Measurements from ENCODE around the gene PLEKHA4.
"Not testable (repeated sequence)": the region's sequence is repeated elsewhere in the genome, so short reads cannot be mapped to it uniquely, and the experiment has no call there.

PLEKHA4 gene

GRCh38 chr19:48887861-48888612, 19.6 kb upstream of the PLEKHA4 start:
- DNase-seq: no peak

GRCh38 chr19:48883726-48884125, 15.3 kb upstream of the PLEKHA4 start:
- no peak for DNase-seq

- no peak for DNase-seq
Observed at GRCh38 chr19:48881741-48882657, 13.6 kb upstream of the PLEKHA4 start.

GRCh38 chr19:48879696-48880095, 11.3 kb upstream of the PLEKHA4 start:
- not testable (repeated sequence) for DNase-seq

GRCh38 chr19:48879025-48879637, 10.7 kb upstream of the PLEKHA4 start:
- no peak for DNase-seq

- DNase-seq: peak; percentile 44
Observed at GRCh38 chr19:48878196-48879024, 10.0 kb upstream of the PLEKHA4 start.

- no peak for DNase-seq
Observed at GRCh38 chr19:48877855-48878195, 9.4 kb upstream of the PLEKHA4 start.

- not testable (repeated sequence) for DNase-seq
Observed at GRCh38 chr19:48876043-48876981, 7.9 kb upstream of the PLEKHA4 start.

GRCh38 chr19:48874303-48875135, 6.1 kb upstream of the PLEKHA4 start:
- peak; percentile 76 for DNase-seq

GRCh38 chr19:48873476-48874302, 5.3 kb upstream of the PLEKHA4 start:
- DNase-seq: no peak

- DNase-seq: peak; percentile 95
Observed at GRCh38 chr19:48872884-48873475, 4.6 kb upstream of the PLEKHA4 start.

- peak; percentile 97 for DNase-seq
Observed at GRCh38 chr19:48872182-48872883, 3.9 kb upstream of the PLEKHA4 start, which contains the start of gene PPP1R15A. PPP1R15A (plus strand) TSS chr19:48872421; CDS start chr19:48873234, 813 bp downstream.

GRCh38 chr19:48871471-48872181, 3.2 kb upstream of the PLEKHA4 start:
- DNase-seq: not testable (repeated sequence)

GRCh38 chr19:48870048-48870447, 1.6 kb upstream of the PLEKHA4 start:
- DNase-seq: no peak

GRCh38 chr19:48867746-48868113, 687 bp downstream of the PLEKHA4 start:
- DNase-seq: no peak

- DNase-seq: peak; percentile 15
Observed at GRCh38 chr19:48867123-48867745, 1.2 kb downstream of the PLEKHA4 start.

GRCh38 chr19:48866692-48867091, 1.7 kb downstream of the PLEKHA4 start:
- DNase-seq: no peak
